HFFc6 (cell line): ENCODE results near the gene PBX1. TPM values are rescaled to one million over a fixed set of nuclear protein-coding genes. Genes with fewer than 3 reads are reported as not detected.

ENCODE experiments used
- DNase-seq: peaks from one replicate; pipeline ENCODE4 v3.0.0-alpha.2; 2018
- H3K27ac Mint-ChIP-seq: 2 replicates; pipeline ENCODE4 v1.8.0; 2020; ENCODE audit warnings: mild to moderate bottlenecking, mixed read lengths
- H3K27me3 Mint-ChIP-seq: 2 replicates; pipeline ENCODE4 v1.8.0; 2021; ENCODE audit warnings: mild to moderate bottlenecking, moderate library complexity, mixed read lengths; ENCODE audit not compliant: insufficient read depth
- H3K36me3 Mint-ChIP-seq: 2 replicates; pipeline ENCODE4 v1.8.0; 2021; ENCODE audit warnings: low read depth, mixed read lengths
- H3K4me1 Mint-ChIP-seq: 2 replicates; pipeline ENCODE4 v1.8.0; 2020; ENCODE audit warnings: low read depth, mixed read lengths
- H3K4me3 Mint-ChIP-seq: 2 replicates; pipeline ENCODE4 v1.8.0; 2020; ENCODE audit warnings: mild to moderate bottlenecking, moderate library complexity, mixed read lengths
- H3K9me3 Mint-ChIP-seq: 2 replicates; pipeline ENCODE4 v1.8.0; 2020; ENCODE audit warnings: mild to moderate bottlenecking, mixed read lengths
- CTCF ChIP-seq: fragments of 200-600 bp; sonication (generic); IDR thresholded peaks from 2 replicates; pipeline ENCODE4 v1.5.0; 2021; ENCODE audit warnings: antibody characterized with exemption, mild to moderate bottlenecking
- total RNA-seq, 6 experiments: library from RNA; stranded (reverse); fragmentation: NEBNext Ultra II Directional; extraction: Animal tissue kit (Norgen Biotek cat#: 25700); gene quantifications; 2 replicates in 1 of 6; 3 replicates in 5 of 6; pipeline ENCODE4 v1.2.3, GENCODE V29; 2021

Gene PBX1
- total RNA-seq, 6 experiments from 2014 or later, result 35.4 to 42.3 (median 39.1) TPM

GRCh38 chr1:164581762-164582161 is 22.8 kb downstream of the PBX1 start:
- no peak overlapping the region for H3K4me3 Mint-ChIP-seq
- H3K4me1 Mint-ChIP-seq, result peaks cover 35% of the 10 kb centered on the region
- no peaks in the 10 kb centered on the region for H3K9me3 Mint-ChIP-seq
- H3K27me3 Mint-ChIP-seq, result no peaks in the 10 kb centered on the region; the same call in 1 of the 2 replicates
- no peak for DNase-seq
- peaks cover 9% of the 10 kb centered on the region for H3K36me3 Mint-ChIP-seq
- no peak overlapping the region for H3K27ac Mint-ChIP-seq
- TF ChIP-seq CTCF, result no peak

GRCh38 chr1:164583196-164583595 is 24.2 kb downstream of the PBX1 start:
- H3K36me3 Mint-ChIP-seq, result peaks cover 22% of the 10 kb centered on the region
- no peak overlapping the region for H3K27ac Mint-ChIP-seq
- peaks cover 34% of the 10 kb centered on the region for H3K4me1 Mint-ChIP-seq
- no peaks in the 10 kb centered on the region; the same call in 1 of the 2 replicates for H3K27me3 Mint-ChIP-seq
- no peak for DNase-seq
- H3K9me3 Mint-ChIP-seq, result no peaks in the 10 kb centered on the region
- no peak for TF ChIP-seq CTCF
- no peak overlapping the region for H3K4me3 Mint-ChIP-seq

GRCh38 chr1:164583835-164584539 is 25.0 kb downstream of the PBX1 start:
- Mint-ChIP-seq H3K27ac (no peak overlapping the region), H3K27me3 (no peaks in the 10 kb centered on the region; the same call in 1 of the 2 replicates), H3K36me3 (peaks cover 22% of the 10 kb centered on the region), H3K4me3 (no peak overlapping the region), H3K4me1 (peaks cover 34% of the 10 kb centered on the region), H3K9me3 (no peaks in the 10 kb centered on the region)
- TF ChIP-seq CTCF, result no peak
- DNase-seq, result no peak

- Mint-ChIP-seq H3K36me3 (peaks cover 22% of the 10 kb centered on the region), H3K9me3 (no peaks in the 10 kb centered on the region), H3K27ac (no peak overlapping the region), H3K4me3 (no peak overlapping the region), H3K27me3 (no peaks in the 10 kb centered on the region; the same call in 1 of the 2 replicates), H3K4me1 (peaks cover 44% of the 10 kb centered on the region)
- no peak for TF ChIP-seq CTCF
- DNase-seq, result no peak
Observed at GRCh38 chr1:164586591-164586990, 27.6 kb downstream of the PBX1 start.

- no peak for DNase-seq
- no peak for TF ChIP-seq CTCF
- Mint-ChIP-seq H3K4me3 (peak overlapping the region; percentile 76), H3K36me3 (peaks cover 22% of the 10 kb centered on the region), H3K4me1 (peaks cover 54% of the 10 kb centered on the region), H3K27ac (no peak overlapping the region; the same call in 1 of the 2 replicates), H3K27me3 (no peaks in the 10 kb centered on the region; the same call in 1 of the 2 replicates), H3K9me3 (no peaks in the 10 kb centered on the region)
Observed at GRCh38 chr1:164587617-164588501, 28.9 kb downstream of the PBX1 start.
